COLO829 (cell line): Measurements from ENCODE around the gene IQGAP3.

Experiments used
- DNase-seq: peaks from one replicate; pipeline ENCODE4 v3.0.0; 2012; ENCODE audit warnings: low spot score

IQGAP3 gene

DNA sequence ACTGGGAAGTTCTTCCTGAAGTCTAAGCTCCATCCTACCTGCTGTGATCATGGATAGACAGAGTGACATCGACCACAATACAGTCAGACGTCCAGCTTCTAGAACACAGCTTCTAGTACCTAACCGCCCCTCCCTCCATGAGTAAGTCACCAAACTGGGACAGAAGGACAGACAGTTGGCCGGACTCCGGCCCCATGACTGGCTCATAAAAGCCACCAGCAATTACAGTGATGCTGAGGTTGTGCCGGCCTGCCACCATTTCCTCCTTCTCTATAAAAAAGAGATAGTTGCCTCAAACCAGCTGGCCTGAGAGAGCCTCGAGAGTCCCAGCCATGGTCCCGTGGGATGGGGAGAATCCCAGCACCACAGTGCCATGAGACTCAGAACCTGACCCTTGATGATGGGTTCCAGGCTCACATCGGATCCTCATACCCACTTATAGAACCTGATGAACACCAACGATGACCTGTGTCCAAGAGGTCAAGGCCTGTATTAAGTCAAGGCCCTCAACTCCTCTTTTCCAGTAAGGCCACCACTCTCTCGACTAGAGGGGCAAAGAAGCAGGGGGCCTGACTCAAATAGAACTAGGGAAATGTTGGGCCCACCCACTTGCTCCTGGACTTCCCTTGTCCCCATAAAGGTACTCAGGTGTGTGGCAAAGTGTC is 75.2 kb downstream of the IQGAP3 start:
- no peak for DNase-seq

DNA sequence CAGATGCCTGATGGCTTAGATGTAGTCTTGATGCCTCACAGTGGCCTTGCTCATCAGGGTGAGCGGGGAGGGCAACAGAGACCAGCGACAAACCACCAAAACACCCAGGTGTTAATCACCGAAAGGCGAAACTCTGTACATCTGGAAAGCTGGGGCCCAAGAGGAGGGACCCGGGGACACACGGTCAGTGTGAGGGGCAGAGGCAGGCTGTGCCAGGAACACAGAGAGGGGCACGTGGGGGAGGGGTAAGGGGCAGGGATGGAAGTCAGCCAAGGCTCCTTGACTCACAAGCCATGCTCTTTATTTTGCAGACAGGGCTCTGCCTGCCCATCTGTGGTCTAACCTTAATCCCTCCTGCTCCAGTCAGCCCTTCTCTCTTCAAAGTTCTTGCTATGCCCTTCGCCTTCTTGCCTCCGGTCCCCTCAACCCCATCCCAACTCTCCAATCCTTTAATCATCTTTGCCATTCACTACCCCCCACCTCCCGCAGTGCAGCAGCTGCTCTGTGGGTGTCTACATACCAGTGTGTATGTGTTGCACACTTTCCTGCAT is 76.1 kb downstream of the IQGAP3 start:
- no peak for DNase-seq

DNA sequence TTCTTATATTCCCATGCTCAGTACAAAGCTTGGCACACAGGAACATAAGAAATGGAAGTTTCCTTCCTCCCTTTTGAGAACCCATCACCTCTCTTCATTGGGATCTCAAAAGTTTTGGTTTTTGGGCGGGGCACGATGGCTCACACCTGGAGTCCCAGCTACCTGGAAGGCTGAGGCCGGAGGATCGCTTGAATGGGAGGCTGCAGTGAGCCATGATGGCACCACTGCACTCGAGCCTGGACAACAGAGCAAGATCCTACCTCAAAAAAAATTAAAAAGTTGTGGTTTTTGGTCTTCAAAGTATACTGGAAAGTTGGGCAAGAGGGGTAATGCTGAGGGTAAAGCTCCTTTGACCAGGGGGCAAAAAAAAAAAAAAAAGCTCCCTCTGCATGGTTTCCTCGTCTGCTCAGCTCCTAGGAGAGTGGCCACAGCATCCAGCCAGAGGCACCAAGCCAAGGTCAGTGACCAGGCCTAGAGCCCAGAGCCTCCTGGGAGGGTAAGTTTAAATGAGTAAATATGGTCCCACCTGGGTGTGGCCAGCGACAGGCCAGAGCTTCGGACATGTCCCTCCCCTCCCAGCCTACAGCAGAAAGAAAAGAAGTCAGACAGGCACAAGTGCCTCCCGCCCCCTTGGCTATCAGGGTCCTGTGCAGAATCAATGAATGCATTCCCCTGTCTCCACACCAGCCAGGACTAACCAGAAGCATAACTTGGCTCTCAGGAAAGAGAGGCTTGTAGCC is 76.8 kb downstream of the IQGAP3 start:
- no peak for DNase-seq

DNA sequence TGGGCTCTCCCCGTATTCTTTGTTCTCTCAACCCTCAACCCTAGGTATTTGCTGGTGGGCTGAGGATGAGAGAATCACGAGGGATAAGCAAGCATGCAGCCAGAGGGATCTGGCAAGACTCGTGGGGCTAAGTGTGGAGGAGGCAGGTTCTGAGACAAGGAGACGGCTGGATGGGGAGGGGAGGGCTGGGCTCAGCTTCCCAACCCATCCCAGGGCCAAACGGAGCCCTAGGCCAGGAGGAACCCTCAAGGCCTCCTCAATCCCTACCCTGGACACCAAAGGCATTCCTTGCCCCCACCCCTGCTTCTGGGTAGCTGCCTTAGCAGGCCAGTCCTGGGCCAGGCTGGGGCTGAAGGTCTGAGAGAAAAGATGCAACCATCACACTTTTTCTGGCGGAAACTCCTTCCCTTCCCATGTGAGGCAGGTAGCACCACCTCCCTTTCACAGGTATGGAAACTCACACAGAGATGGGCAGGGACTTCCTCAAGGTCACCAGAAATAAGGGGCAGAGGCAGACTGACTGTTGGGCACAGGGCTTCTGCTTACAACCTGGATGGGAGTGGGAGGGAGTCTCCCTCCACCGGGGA is 78.0 kb downstream of the IQGAP3 start:
- DNase-seq = no peak

DNA sequence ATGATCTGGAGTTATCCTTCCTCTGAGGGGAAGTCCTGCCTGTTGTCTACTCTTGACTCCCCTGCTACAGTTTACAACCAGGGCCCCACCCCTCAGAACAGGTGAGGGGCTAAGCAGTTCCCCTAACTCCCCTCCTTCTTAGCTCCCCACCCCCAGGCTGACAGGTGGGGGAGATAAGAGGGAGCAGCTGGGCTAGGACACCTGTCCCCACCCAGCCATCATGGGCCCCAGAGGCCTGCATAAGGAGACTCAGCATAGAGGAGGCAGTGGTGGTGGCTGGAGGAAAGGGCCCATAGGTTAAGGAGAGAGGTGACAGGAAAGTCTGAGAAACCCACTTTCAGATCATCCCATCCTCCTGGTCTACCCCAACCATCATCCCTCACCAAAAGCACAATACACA is 78.6 kb downstream of the IQGAP3 start:
- DNase-seq = no peak

DNA sequence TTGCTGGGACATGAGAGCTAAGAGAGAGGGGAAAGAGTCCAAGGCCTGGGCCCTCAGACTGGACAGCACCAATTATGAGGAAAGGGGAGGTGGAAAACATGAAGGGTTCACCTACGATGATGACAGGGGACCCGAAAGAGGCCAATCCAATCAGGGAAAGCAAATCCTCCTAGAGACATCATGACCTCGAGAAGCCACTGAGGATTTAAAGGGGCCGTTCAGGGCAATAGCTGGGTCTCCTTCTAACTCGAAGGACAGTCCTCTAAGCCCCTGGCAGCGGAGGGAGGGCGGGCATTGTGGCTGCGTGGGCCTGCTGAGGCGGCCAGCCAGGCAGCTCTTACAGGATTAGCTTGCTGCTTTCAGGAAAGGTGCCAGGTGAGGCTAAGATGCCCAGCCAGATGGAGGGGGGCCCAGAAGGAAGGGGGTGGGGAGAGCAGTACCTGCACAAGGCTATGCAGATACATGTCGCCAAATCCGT is 79.2 kb downstream of the IQGAP3 start:
- no peak for DNase-seq

DNA sequence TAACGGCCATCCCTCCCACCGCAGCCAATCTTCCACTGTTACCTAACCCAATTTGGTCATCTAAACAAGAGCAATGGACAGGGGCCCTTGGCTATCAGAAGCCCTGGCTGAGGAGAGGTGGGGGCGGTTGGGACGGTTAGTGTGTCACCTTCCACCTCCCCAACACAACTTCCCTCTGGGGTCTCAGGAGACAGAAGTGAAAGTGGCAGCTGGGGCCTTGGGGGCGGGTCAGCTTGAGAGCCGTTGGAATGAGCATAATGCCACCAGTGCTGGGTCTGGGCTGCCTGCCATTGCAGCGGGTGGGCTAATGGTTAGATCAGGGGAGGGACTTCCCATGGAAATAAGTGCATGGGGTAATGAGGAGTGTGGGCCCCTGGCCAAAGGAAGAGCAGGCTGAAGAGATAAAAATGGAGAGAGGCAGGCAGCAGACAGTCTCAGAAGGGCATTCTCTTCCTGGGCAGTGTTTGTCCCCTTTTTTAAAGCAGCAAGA is 79.7 kb downstream of the IQGAP3 start:
- no peak for DNase-seq

DNA sequence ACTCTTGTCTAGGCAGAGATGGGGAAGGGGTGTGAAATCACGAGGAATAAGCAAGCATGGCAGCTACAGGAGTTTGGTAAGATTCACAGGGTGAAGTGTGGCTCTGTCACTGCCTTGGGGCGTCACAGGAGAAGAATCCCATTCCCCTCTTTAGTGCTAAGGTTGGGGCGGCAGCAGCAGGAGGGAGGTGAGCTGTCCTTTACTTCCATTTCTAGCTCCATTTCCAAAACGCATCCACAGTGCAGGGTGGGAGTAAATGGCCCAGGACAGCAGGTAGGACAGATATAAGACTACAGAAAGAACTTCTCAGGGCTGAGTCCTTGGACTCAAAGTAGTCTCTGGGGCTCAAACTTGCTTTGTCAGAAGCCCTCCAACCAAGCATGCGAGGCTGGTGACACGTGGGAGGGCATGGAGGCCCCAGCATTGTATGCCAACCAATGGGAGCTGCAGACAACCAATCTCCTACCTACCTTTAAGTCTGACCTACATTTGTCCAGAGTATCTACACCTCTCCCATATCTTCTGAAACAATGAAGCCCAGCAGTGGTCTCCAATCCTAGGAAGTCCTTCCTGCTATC is 80.3 kb downstream of the IQGAP3 start:
- DNase-seq = no peak

DNA sequence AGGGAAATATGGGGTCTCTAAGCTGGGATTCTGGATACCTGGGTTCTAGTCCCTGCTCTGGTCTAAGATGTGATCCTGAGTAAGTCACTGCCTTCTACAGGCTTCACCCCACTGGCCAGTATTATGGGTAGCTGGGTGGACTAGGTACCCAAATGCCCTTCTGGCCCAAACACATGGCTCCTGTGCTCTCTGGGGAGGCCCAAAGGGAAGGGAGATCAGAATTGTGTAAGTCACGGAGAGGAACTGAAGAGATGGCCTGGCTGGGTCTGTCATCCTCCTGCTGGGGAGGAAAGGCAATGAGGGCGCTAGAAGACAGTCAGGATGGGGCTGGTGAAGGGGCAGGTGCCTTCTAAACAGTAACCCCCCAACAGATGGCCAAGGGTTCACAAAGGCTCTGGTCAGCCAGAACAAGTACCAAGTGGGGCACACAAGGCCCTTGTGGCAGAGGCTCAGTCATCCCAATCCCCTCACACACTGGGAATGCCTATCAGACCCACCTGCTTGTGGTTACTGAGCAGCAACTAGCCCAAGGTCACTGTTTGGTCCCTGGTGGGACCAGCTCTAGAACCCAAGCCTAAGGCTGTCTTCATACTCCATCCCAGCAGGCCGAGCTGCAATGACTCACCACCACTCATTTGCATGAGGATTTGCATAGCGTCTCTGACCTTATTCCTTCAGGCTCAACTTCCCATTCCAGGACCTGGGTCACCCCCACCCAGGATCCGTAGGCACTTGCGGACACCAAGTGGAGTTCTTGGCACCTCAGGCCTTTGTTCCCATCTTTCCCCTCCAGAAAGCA is 81.0 kb downstream of the IQGAP3 start:
- DNase-seq = no peak

DNA sequence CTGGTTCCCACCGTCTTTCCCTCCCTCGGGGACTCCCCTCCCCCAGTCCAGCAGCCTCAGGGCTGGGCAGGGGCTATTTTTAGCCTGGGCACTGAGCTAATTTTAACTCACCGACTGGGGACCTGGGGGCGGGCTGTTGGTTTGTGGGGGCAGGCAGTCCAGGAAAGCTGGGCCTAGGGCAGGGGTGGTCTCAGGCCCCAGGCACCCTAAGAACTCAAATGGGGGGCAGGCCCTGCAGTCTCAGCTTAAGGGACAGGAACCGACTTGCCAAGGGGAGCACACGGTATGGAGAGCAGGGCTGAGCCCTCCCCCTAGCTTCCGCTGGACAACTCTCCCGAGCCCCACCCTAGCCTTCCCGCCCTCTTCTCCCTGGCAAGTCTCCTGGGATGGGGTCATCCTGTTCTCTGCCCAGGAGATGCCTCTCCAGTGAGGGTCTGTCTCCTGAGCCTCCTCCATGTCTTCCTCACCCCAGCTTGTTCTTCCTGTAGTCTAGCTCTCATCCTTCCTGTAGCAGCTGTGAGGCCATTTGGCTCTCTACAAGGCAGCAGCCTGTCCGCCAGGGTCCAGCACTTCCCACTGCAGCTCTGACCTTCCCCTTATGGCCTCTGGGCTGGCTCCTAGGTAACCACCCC is 81.8 kb downstream of the IQGAP3 start:
- no peak for DNase-seq

DNA sequence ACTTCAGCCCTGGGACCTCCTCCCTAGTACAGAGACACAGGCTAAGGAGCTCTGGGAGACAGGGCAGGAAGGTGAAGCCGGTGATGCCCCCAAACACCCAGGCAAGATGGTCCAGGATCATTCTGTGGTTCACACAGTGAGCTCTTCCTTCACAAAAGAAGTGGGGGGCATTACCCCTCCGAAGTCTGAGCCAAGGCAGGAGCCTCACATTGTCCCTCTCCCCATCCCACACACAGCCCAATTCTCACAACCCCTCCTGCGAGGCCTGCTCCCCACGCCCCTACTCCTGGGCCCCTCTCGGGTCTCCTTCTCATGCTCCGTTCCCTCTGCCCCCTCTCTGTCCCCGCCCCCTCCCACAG is 82.5 kb downstream of the IQGAP3 start:
- no peak for DNase-seq

DNA sequence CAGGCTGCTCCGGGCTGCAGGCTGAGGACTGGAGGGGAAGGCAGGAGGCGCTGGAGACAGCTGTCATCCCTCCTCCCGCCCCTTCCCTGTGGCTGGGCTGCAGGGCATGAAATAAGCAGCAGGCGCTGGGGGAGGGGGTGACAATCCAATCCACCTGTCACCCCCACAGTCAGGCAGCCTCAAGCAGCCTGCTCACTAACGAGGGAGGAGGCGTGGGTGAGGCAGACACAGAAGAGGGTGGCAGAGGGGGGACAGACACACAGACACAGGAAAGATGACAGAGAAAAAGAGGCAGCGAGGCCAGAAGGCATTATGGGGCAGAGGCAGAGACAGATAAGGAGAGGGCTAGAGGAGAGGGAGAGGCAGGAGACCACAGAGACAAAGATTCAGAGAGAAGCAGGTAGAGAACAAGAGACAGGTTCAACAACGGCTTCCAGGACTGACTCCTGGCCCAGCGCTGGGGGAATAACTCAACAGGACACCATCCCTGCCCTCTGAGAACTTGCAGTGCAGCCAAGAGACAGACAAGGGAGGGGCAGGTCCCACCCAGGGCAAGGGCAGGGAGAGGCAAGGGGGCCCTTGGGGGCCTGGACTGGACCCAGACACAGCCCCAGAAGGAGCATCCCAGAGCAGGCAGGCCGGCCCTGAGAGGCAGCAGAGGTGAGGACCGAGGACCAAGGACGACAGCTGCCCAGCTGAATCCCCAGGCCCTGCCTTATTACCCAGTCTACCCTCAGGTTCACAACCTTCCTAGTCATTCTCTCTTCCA is 83.0 kb downstream of the IQGAP3 start:
- no peak for DNase-seq

DNA sequence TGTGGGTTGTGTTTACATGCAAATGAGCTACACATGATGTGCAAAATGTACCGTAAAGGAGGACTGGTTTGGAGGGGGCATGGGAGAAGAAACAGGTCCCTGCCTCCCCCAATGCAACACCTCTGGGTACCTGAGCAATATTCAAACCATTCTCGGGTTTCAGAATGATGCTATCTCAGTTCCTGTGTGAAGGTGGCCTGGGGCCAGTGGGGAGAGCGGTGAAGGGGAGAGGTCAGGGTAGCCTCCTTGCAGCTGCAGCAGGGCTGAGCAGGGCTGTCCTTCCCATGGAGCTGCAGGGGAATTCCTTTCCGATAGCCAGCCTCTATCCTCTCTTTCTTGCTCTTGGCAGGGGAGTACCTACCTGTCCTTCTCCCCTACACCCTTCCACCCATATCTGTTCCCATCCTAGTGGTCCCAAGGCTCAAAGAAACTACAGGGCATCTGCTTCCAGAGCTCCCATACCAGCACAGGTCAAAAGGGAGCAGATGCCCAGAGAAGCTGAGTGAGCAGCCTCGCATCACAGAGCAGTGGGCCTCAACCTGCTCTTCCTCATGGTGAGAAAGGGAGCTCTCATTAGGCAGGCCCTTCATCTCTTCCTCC is 83.7 kb downstream of the IQGAP3 start:
- DNase-seq = no peak

DNA sequence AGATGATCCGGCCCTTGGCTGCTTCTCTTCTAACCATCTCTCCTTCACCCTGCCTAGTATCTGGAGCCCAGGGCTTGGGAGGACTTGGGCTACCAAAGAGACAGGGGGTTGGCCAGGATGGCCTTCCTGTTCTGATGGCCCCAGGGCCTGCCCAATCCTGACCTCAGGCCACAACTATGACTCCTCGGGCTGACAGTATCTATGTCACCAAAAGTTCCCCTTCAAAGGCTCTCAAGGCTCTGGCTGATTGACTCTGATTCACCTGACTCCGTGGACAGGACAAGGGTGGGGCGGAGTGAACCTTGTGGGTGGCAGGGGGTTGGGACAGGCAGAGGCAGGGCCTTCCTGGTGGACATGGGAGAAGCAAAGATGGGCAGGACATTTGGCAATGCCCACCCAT is 84.5 kb downstream of the IQGAP3 start:
- DNase-seq = no peak

DNA sequence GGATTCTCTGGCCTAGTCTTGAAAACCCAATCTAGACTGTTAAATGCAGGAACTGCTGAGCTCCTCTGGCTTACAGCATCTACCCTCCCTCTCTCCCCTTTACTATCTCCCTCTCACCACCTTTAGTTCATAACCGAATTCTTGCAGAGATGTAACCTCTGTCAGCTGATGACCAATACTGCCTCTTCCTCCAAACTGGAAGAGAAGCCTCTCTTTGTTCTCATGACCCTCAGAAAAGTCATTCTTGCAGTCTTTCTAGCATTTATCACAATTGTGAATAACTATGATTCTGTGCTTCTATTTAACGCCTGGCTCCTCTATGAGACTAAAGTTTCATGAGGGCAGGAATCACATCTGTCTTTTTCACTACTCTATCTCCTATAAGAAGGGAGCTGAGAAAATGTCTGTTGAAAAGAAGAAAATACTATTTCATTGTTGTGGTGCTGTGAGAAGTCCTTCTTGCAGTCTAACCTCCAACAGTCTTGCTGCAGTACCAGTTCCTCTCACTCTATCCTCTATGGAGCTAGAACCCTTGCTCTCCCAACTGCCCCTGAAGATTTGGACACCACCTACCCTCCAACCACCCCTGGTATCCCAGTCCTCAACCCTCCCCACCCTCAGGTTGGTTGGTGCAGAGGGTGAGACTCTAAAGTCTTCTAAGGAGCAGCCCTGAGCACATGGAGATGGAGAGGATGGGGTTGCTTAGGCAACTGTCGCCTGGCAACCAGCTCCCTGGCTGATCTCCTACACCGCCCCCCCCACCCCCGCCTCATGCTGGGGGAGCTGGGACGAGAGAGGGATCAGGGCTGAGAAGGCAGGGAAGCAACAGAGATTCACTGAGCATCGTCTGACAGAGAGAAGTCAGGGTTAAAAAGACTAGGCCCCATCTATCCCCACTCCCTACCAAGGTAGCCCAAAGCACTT is 85.7 kb downstream of the IQGAP3 start:
- DNase-seq = peak; percentile 91

DNA sequence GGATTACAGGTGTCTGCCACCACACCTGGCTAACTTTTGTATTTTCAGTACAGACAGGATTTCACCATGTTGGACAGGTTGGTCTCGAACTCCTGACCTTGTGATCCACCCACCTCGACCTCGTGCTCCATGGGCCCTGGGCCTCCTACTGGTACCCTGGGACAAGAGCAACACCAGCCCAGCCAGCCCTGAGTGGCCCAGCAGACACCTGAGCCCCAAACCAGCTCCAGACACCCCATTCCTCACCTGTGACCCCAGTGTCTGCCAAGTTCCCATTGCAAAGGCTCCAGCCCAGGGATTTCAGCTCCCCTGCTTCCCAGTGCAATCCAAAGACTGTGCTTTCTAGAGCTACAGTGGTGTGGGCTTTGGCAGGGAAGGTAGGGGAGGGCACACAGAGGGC is 86.4 kb downstream of the IQGAP3 start:
- no peak for DNase-seq

DNA sequence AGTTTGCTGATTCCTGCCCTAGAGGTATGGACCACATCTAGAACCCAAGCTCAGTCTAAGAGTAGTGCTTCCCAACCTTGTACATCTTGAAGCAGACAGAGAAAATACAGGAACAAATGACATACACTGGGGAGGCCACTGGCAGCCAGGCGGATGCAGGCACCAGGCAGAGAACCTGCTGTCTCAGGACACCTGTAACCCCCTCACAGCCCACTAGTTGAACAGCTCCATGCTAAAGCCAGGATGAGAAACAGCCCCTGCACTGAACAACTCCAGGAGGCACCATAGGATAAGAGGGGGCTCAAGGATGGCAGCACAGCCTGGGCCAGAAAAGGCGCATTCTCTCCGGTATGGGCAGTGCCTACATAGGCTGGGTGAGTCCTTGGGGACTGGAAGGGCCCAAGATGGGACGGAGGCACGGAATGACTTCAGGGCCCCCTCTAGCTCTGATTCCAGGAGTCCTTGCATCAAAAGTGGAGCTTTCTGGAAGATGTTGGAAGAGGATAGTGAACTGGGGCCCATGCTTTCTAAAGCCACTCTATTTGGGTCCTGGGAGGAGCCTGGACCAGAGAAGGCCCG is 87.8 kb downstream of the IQGAP3 start:
- no peak for DNase-seq

DNA sequence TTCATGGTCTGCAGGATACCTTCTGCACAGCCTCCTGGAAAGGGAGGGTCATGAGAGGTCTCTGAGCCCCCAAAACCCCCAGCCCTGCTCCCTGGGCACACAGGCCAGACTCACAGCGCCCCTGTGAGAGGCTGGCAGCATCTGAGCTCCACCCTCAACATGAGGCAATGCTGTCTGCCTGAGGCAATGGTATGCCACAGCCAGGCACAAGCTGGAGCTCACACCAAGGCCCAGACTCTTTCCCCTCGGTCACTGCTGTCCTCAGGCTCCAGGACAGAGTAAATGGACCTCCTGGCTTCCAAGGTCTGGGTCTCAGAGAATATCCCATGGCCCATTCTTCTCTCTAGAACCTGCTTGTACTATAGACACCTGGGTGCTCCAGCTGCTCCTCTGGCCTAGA is 89.0 kb downstream of the IQGAP3 start:
- no peak for DNase-seq

DNA sequence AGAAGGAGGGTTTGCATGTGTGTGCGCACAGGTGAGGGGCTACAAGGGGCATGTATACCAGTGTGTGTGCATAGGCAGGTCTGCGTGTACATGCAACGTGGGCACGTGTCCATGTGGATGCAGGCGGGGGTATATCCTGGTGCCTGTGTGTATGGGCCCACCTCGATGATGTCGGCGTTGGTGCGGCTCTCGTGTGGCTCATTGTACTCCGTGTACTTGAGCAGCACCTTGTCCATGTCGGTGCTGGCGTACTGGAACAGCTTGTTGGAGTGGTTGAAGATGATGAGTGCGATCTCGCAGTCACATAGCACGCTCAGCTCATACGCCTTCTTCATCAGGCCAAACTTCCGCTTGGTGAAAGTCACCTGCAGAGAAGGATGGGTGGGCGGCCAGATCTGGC is 90.1 kb downstream of the IQGAP3 start:
- no peak for DNase-seq
